Measurements from ENCODE around the gene ZSCAN16. TPM values are rescaled to one million over a fixed set of nuclear protein-coding genes. Genes with fewer than 3 reads are reported as not detected.
A peak's percentile ranks its signal among the peaks of the same experiment; 100 is the strongest.

The ZSCAN16 gene
- total and polyA plus RNA-seq, 9 of the 15 experiments (the other 6 are each of a cell fraction or from before 2014, with no cell fraction given), result 0.08 TPM; not detected in 8

DNA sequence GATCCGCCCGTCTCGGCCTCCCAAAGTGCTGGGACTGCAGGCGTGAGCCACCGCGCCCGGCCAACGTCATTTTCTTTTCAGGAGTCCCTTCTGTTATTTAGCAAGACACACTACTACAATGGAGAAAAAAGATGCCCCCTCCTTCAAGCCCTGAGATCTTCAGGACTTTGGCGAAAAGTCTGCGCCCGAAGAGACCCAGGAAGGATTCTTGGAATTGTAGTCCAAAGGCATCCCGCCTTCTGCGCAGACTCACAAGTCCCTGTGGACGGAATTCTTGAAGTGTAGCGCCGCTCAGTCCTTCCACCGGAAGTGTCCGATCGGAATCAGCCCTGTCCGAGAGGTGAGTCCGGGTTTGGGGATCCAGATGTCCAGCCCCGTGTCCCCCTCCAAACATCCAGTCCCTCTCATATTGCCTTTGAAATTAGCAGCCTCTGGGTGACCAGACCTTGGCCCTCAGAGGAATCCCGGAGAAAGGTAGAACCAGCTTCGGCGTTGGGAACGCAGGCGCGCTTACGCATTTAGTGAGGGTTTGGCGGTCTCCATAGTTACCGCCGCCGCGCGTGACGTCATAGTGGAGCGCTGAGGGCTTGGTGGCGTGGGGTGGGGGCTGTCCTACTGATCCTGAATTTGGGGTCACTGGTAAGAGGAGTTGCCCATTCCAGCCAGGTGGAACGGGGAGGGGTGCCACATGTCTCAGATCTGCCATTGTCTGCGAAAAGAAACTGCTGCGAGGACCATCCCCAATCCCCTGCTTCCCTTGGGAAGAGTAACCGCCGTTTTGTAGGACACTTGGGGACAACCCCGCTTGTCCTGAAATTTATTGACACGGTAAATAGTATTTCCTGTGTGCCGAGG, 43.6 kb upstream of the ZSCAN16 start:
- in situ Hi-C loops (cut with MboI) (no loop called here), intact Hi-C loops (cut with micrococcal nuclease) (loop anchor here (2.0 to 5.0 kb wide), 3 partner anchors 24 to 406 kb away; no protein-coding TSS in a partner anchor)
- H3K4me1 ChIP-seq (replicated peaks in 1 of 2; ENCODE audit: control insufficient read depth in 2 of 2, insufficient read depth in 2 of 2, low read length in 2 of 2), result peaks cover 0 to 2% of the 10 kb centered on the region in 2 experiments; a peak in 4 of 5 replicates
- no peaks in the 10 kb centered on the region; the same call in 2 of the 3 replicates for H3K36me3 ChIP-seq (ENCODE audit: control insufficient read depth, insufficient read depth, low read length)
- 1% methylated on average over 46 of the region's 46 CpGs for WGBS (ENCODE audit: insufficient coverage, low coverage, missing lambda C conversion rate)
- FAIRE-seq, result peak; percentile 96
- H3K79me2 ChIP-seq (ENCODE audit: control insufficient read depth, insufficient read depth, low read length), result peaks cover 10% of the 10 kb centered on the region; the same call in 2 of the 3 replicates
- ATAC-seq, result peak; percentile 91
- H3K27me3 ChIP-seq (ENCODE audit: control insufficient read depth in 2 of 2, insufficient read depth in 2 of 2, low read length in 2 of 2), result no peaks in the 10 kb centered on the region
- DNase-seq (ENCODE audit: extremely low read depth in 1 of 4, low spot score in 3 of 4), result peak; percentile 91 to 99 (median 93)
- peak overlapping the region; percentile 94 to 95 for H3K9ac ChIP-seq (ENCODE audit: insufficient read depth in 1 of 2, low read depth in 2 of 2, low read length in 2 of 2)
- TSS peak; percentile 83 for BruUV-seq (replicated peaks)
- no peaks in the 10 kb centered on the region for H3K9me3 ChIP-seq (replicated peaks; ENCODE audit: control insufficient read depth, insufficient read depth, low read depth, low read length)
- H2AFZ ChIP-seq (ENCODE audit: low read depth, low read length), result peak overlapping the region; percentile 100
- no peaks in the 10 kb centered on the region for H3K9me1 ChIP-seq (ENCODE audit: control insufficient read depth, insufficient read depth, low read length)
- peak overlapping the region; percentile 100 for H3K4me2 ChIP-seq (ENCODE audit: insufficient read depth, low read length)
- POLR2A ChIA-PET, result interaction anchor here (0.6 to 3.5 kb wide), 6 partner anchors 8 to 526 kb away, joined by 3 to 15 read pairs (median 4); no protein-coding TSS in a partner anchor
- H3K4me3 ChIP-seq, result peak overlapping the region; percentile 96
- H3K27ac ChIP-seq (ENCODE audit: extremely low read depth, low read depth, low read length), result peak overlapping the region; percentile 94
- no peaks in the 10 kb centered on the region for H4K20me1 ChIP-seq (replicated peaks; ENCODE audit: control insufficient read depth, insufficient read depth, low read length)
- CTCF ChIA-PET (ENCODE audit: low intra/inter-chr PET ratio), result no interaction called here
- peak; percentile 68; the same call in 1 of the 2 replicates for TF ChIP-seq LEF1 (IDR thresholded peaks at IDR 0.05)
- TF ChIP-seq EP400 (IDR thresholded peaks at IDR 0.05), result peak; percentile 82
- TF ChIP-seq MTA1 (IDR thresholded peaks at IDR 0.05; ENCODE audit: borderline replicate concordance), result peak; percentile 97
- TF ChIP-seq PYGO2 (tag; IDR thresholded peaks at IDR 0.05), result no peak; the same call in 1 of the 2 replicates
- TF ChIP-seq, protein P1, sequence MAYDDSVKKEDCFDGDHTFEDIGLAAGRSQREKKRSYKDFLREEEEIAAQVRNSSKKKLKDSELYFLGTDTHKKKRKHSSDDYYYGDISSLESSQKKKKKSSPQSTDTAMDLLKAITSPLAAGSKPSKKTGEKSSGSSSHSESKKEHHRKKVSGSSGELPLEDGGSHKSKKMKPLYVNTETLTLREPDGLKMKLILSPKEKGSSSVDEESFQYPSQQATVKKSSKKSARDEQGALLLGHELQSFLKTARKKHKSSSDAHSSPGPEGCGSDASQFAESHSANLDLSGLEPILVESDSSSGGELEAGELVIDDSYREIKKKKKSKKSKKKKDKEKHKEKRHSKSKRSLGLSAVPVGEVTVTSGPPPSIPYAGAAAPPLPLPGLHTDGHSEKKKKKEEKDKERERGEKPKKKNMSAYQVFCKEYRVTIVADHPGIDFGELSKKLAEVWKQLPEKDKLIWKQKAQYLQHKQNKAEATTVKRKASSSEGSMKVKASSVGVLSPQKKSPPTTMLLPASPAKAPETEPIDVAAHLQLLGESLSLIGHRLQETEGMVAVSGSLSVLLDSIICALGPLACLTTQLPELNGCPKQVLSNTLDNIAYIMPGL (CRISPR knock-in tag; IDR thresholded peaks at IDR 0.05), result peak; percentile 89
- TF ChIP-seq, protein P2, sequence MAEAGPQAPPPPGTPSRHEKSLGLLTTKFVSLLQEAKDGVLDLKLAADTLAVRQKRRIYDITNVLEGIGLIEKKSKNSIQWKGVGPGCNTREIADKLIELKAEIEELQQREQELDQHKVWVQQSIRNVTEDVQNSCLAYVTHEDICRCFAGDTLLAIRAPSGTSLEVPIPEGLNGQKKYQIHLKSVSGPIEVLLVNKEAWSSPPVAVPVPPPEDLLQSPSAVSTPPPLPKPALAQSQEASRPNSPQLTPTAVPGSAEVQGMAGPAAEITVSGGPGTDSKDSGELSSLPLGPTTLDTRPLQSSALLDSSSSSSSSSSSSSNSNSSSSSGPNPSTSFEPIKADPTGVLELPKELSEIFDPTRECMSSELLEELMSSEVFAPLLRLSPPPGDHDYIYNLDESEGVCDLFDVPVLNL (CRISPR knock-in tag; IDR thresholded peaks at IDR 0.05; ENCODE audit: low read depth), result no peak; the same call in 1 of the 2 replicates
- peak; percentile 80 for TF ChIP-seq ZKSCAN1 (IDR thresholded peaks at IDR 0.05; ENCODE audit: low read depth, low read length)
- peak; percentile 71; the same call in 1 of the 2 replicates for TF ChIP-seq DMBX1 (CRISPR knock-in tag; IDR thresholded peaks at IDR 0.05; ENCODE audit: borderline replicate concordance)
- TF ChIP-seq ZNF143 (CRISPR knock-in tag; IDR thresholded peaks at IDR 0.05), result peak; percentile 80
- no peak for TF ChIP-seq FIP1L1 (IDR thresholded peaks at IDR 0.05; ENCODE audit: low read depth, low read length, poor library complexity, severe bottlenecking)
- TF ChIP-seq, protein P3, sequence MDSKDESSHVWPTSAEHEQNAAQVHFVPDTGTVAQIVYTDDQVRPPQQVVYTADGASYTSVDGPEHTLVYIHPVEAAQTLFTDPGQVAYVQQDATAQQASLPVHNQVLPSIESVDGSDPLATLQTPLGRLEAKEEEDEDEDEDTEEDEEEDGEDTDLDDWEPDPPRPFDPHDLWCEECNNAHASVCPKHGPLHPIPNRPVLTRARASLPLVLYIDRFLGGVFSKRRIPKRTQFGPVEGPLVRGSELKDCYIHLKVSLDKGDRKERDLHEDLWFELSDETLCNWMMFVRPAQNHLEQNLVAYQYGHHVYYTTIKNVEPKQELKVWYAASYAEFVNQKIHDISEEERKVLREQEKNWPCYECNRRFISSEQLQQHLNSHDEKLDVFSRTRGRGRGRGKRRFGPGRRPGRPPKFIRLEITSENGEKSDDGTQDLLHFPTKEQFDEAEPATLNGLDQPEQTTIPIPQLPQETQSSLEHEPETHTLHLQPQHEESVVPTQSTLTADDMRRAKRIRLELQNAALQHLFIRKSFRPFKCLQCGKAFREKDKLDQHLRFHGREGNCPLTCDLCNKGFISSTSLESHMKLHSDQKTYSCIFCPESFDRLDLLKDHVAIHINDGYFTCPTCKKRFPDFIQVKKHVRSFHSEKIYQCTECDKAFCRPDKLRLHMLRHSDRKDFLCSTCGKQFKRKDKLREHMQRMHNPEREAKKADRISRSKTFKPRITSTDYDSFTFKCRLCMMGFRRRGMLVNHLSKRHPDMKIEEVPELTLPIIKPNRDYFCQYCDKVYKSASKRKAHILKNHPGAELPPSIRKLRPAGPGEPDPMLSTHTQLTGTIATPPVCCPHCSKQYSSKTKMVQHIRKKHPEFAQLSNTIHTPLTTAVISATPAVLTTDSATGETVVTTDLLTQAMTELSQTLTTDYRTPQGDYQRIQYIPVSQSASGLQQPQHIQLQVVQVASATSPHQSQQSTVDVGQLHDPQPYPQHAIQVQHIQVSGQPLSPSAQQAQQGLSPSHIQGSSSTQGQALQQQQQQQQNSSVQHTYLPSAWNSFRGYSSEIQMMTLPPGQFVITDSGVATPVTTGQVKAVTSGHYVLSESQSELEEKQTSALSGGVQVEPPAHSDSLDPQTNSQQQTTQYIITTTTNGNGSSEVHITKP (IDR thresholded peaks at IDR 0.05; ENCODE audit: partially characterized antibody), result peak; percentile 40
- TF ChIP-seq FOS (IDR thresholded peaks at IDR 0.05; ENCODE audit: extremely low read depth, insufficient read length), result no peak
- TF ChIP-seq CBX5 (IDR thresholded peaks at IDR 0.05; ENCODE audit: borderline replicate concordance, low read depth), result peak; percentile 65; the same call in 1 of the 2 replicates
